Activated CD8-positive, alpha-beta T cell treated with anti-CD3 and anti-CD28 coated beads for 36 hours (primary cell): Measurements from ENCODE around the gene LTA. TPM values are rescaled to one million over a fixed set of nuclear protein-coding genes. Genes with fewer than 3 reads are reported as not detected.

ENCODE experiments used
- ATAC-seq: fragments of 200-7000 bp; cut with Tn5 transposase; one replicate; pipeline ENCODE4 v1.10.0; 2021; ENCODE audit warnings: mild to moderate bottlenecking, moderate library complexity
- CTCF ChIA-PET: fragments of 350-600 bp; sonication (Branson Sonifier 250); formaldehyde crosslinking; loops from one replicate; lab custom pipeline; 2021; ENCODE audit warnings: antibody characterized with exemption; lab: Charles Lee
- POLR2A ChIA-PET: fragments of 350-600 bp; sonication (Branson Sonifier 250); formaldehyde crosslinking; loops from one replicate; lab custom pipeline; 2021; ENCODE audit warnings: antibody characterized with exemption; lab: Charles Lee
- DNase-seq: peaks from one replicate; pipeline ENCODE4 v3.0.0-alpha.2; 2020
- H3K27ac Mint-ChIP-seq: one replicate; pipeline ENCODE4 v1.8.0; 2021; ENCODE audit warnings: mild to moderate bottlenecking, mixed read lengths
- H3K27me3 Mint-ChIP-seq: one replicate; pipeline ENCODE4 v1.8.0; 2021; ENCODE audit warnings: mixed read lengths
- H3K36me3 Mint-ChIP-seq: one replicate; pipeline ENCODE4 v1.8.0; 2021; ENCODE audit warnings: low read depth, mixed read lengths
- H3K4me1 Mint-ChIP-seq: one replicate; pipeline ENCODE4 v1.8.0; 2021; ENCODE audit warnings: low read depth, mixed read lengths
- H3K4me3 Mint-ChIP-seq: one replicate; pipeline ENCODE4 v1.8.0; 2021; ENCODE audit warnings: mild to moderate bottlenecking, moderate library complexity, mixed read lengths
- H3K9me3 Mint-ChIP-seq: one replicate; pipeline ENCODE4 v1.8.0; 2021; ENCODE audit warnings: mixed read lengths
- CTCF ChIP-seq: fragments of 200-600 bp; IDR thresholded peaks from one replicate; pipeline ENCODE4 v1.8.0; 2022; ENCODE audit warnings: antibody characterized with exemption, mild to moderate bottlenecking
- intact Hi-C: fragments of 100-400 bp; cut with micrococcal nuclease; formaldehyde crosslinking; loops from one replicate; pipeline ENCODE4 v1.10.0; 2022
- total RNA-seq, 2 experiments: library from RNA; stranded (reverse); gene quantifications; one replicate each; pipeline ENCODE4 v1.2.3, GENCODE V29; 2021

LTA gene
- total RNA-seq, 2 experiments from 2014 or later = 713 to 724 TPM

GRCh38 chr6:31579119-31579505, 7.0 kb downstream of the LTA start:
- Mint-ChIP-seq H3K4me1 (peaks cover 44% of the 10 kb centered on the region), H3K27ac (peak overlapping the region; percentile 93), H3K27me3 (no peaks in the 10 kb centered on the region), H3K36me3 (peaks cover 74% of the 10 kb centered on the region), H3K9me3 (no peaks in the 10 kb centered on the region), H3K4me3 (peak overlapping the region; percentile 96)
- ChIA-PET CTCF (interaction anchor here (38.9 to 56.2 kb wide), 2 partner anchors 13 to 18 kb away, joined by 2542 read pairs; partner anchors contain the start of genes ATP6V1G2, DDX39B, LST1 and LTA), POLR2A (interaction anchor here (1.3 to 35.7 kb wide), 5 partner anchors 5 to 38 kb away, joined by 3 to 1181 read pairs (median 97); partner anchors contain the start of genes DDX39B, LST1, LTA and LTB)
- no peak for TF ChIP-seq CTCF
- ATAC-seq (no peak), DNase-seq (peak; percentile 49)
- intact Hi-C loops = no loop called here

- ATAC-seq (peak; percentile 12), DNase-seq (peak; percentile 58)
- Mint-ChIP-seq H3K27ac (peak overlapping the region; percentile 93), H3K9me3 (no peaks in the 10 kb centered on the region), H3K4me3 (peak overlapping the region; percentile 96), H3K36me3 (peaks cover 70% of the 10 kb centered on the region), H3K4me1 (peaks cover 43% of the 10 kb centered on the region), H3K27me3 (no peaks in the 10 kb centered on the region)
- no peak for TF ChIP-seq CTCF
- CTCF ChIA-PET = interaction anchor here (1.0 to 56.2 kb wide), 9 partner anchors 12 to 251 kb away, joined by 3 to 2542 read pairs (median 4); partner anchors contain the start of genes AIF1, APOM, ATP6V1G2 and DDX39B
- POLR2A ChIA-PET = interaction anchor here (0.7 to 35.7 kb wide), 10 partner anchors 4 to 84 kb away, joined by 3 to 1181 read pairs (median 4); partner anchors contain the start of genes DDX39B, LST1, LTA and LTB
- intact Hi-C loops = loop anchor here (5.0 kb wide), 1 partner anchor 32 kb away; the partner anchor contains the start of genes ATP6V1G2 and NFKBIL1
Measured at GRCh38 chr6:31579546-31580437, 7.7 kb downstream of the LTA start.

GRCh38 chr6:31580438-31580740, 8.3 kb downstream of the LTA start:
- CTCF ChIA-PET = interaction anchor here (1.0 to 56.2 kb wide), 9 partner anchors 12 to 250 kb away, joined by 3 to 2542 read pairs (median 4); partner anchors contain the start of genes AIF1, APOM, ATP6V1G2 and DDX39B
- Mint-ChIP-seq H3K36me3 (peaks cover 66% of the 10 kb centered on the region), H3K4me1 (peaks cover 42% of the 10 kb centered on the region), H3K4me3 (peak overlapping the region; percentile 96), H3K27me3 (no peaks in the 10 kb centered on the region), H3K9me3 (no peaks in the 10 kb centered on the region), H3K27ac (peak overlapping the region; percentile 93)
- intact Hi-C loops = loop anchor here (5.0 kb wide), 1 partner anchor 33 kb away; the partner anchor contains the start of genes ATP6V1G2 and NFKBIL1
- peak; percentile 5 for ATAC-seq
- no peak for DNase-seq
- POLR2A ChIA-PET = interaction anchor here (0.7 to 35.7 kb wide), 11 partner anchors 4 to 811 kb away, joined by 3 to 1181 read pairs (median 4); partner anchors contain the start of genes DDX39B, LST1, LTA and LTB
- no peak for TF ChIP-seq CTCF

- ATAC-seq (peak; percentile 55), DNase-seq (peak; percentile 92)
- intact Hi-C loops = loop anchor here (1.0 to 5.0 kb wide), 2 partner anchors 16 to 34 kb away; partner anchors contain the start of genes ATP6V1G2 and NFKBIL1
- Mint-ChIP-seq H3K4me3 (peak overlapping the region; percentile 96), H3K36me3 (peaks cover 61% of the 10 kb centered on the region), H3K27me3 (no peaks in the 10 kb centered on the region), H3K4me1 (peaks cover 47% of the 10 kb centered on the region), H3K9me3 (no peaks in the 10 kb centered on the region), H3K27ac (peak overlapping the region; percentile 98)
- ChIA-PET POLR2A (interaction anchor here (0.7 to 35.7 kb wide), 13 partner anchors 3 to 811 kb away, joined by 3 to 1181 read pairs (median 4); partner anchors contain the start of genes ATP6V1G2, DDX39B, LST1 and LTA), CTCF (interaction anchor here (1.0 to 56.2 kb wide), 9 partner anchors 11 to 249 kb away, joined by 3 to 2542 read pairs (median 4); partner anchors contain the start of genes AIF1, APOM, ATP6V1G2 and DDX39B)
- peak; percentile 97 for TF ChIP-seq CTCF
Measured at GRCh38 chr6:31580807-31581433, 8.8 kb downstream of the LTA start.
